GM04503 (cell line): ENCODE measurements around the gene TMEM213.

ENCODE experiments used
- DNase-seq: peaks from one replicate; pipeline ENCODE4 v3.0.0-alpha.2; 2012; ENCODE audit warnings: low read depth

Gene TMEM213

GRCh38 chr7:138797715-138798320 is at the start of gene TMEM213, which contains the start of gene ATP6V0A4:
TSS of gene TMEM213 (plus strand) at chr7:138797994. CDS start at chr7:138798105, 111 bp downstream.
TSS of gene ATP6V0A4 (minus strand) at chr7:138798196. CDS start at chr7:138771247, 26,949 bp downstream.
- no peak for DNase-seq

- no peak for DNase-seq
Observed at GRCh38 chr7:138748666-138749065, 49.1 kb upstream of the TMEM213 start.

- DNase-seq = no peak
Observed at GRCh38 chr7:138749960-138750359, 47.8 kb upstream of the TMEM213 start.

- no peak for DNase-seq
Observed at GRCh38 chr7:138750473-138750872, 47.3 kb upstream of the TMEM213 start.

GRCh38 chr7:138750901-138751464 is 46.8 kb upstream of the TMEM213 start:
- DNase-seq = no peak

GRCh38 chr7:138752518-138753149 is 45.2 kb upstream of the TMEM213 start:
- DNase-seq = no peak

GRCh38 chr7:138753150-138753518 is 44.7 kb upstream of the TMEM213 start:
- DNase-seq = no peak

- no peak for DNase-seq
Observed at GRCh38 chr7:138753610-138754009, 44.2 kb upstream of the TMEM213 start.

GRCh38 chr7:138755331-138755747 is 42.5 kb upstream of the TMEM213 start:
- DNase-seq = no peak

- DNase-seq = no peak
Observed at GRCh38 chr7:138755842-138756590, 41.8 kb upstream of the TMEM213 start.

GRCh38 chr7:138756591-138757242 is 41.1 kb upstream of the TMEM213 start:
- no peak for DNase-seq

GRCh38 chr7:138768241-138768640 is 29.6 kb upstream of the TMEM213 start:
- DNase-seq = no peak

- no peak for DNase-seq
Observed at GRCh38 chr7:138770904-138771303, 26.9 kb upstream of the TMEM213 start.

GRCh38 chr7:138773176-138773575 is 24.6 kb upstream of the TMEM213 start:
- DNase-seq = no peak

- no peak for DNase-seq
Observed at GRCh38 chr7:138773817-138774216, 24.0 kb upstream of the TMEM213 start.

GRCh38 chr7:138776166-138776833 is 21.5 kb upstream of the TMEM213 start:
- DNase-seq = no peak

- no peak for DNase-seq
Observed at GRCh38 chr7:138781004-138781403, 16.8 kb upstream of the TMEM213 start.

- no peak for DNase-seq
Observed at GRCh38 chr7:138784692-138785091, 13.1 kb upstream of the TMEM213 start.

- no peak for DNase-seq
Observed at GRCh38 chr7:138785587-138786437, 12.0 kb upstream of the TMEM213 start.

- DNase-seq = no peak
Observed at GRCh38 chr7:138796038-138796615, 1.7 kb upstream of the TMEM213 start.
